Keratinocyte (primary cell): ENCODE results near the gene SKIC8. TPM values are rescaled to one million over a fixed set of nuclear protein-coding genes. Genes with fewer than 3 reads are reported as not detected.

ENCODE experiments used
- DNase-seq: peaks from one replicate; pipeline ENCODE4 v3.0.0-alpha.2; 2011; ENCODE audit warnings: low read depth, missing footprints, low spot score
- FAIRE-seq: peaks from 2 replicates; lab custom pipeline; 2011; peaks lifted over from hg19 to GRCh38; lab: Jason Lieb, UNC
- H2AFZ ChIP-seq: 2 replicates; pipeline ENCODE4 v1.6.0; 2012; ENCODE audit warnings: low read length, control low read depth, inconsistent platforms; ENCODE audit not compliant: control insufficient read depth
- H3K27ac ChIP-seq: 2 replicates; pipeline ENCODE4 v1.5.1; 2011; ENCODE audit warnings: low read length; ENCODE audit not compliant: control insufficient read depth, insufficient read depth
- H3K27me3 ChIP-seq: 3 replicates; pipeline ENCODE4 v1.6.0; 2011; ENCODE audit warnings: low read length; ENCODE audit not compliant: control insufficient read depth, insufficient read depth; ENCODE audit errors: extremely low read depth
- H3K36me3 ChIP-seq, 2 experiments: 2 replicates in 1 of 2; 3 replicates in 1 of 2; pipeline ENCODE4 v1.5.1; 2011; ENCODE audit warnings: low read length in 2 of 2, mild to moderate bottlenecking in 1 of 2; ENCODE audit not compliant: control insufficient read depth in 2 of 2, insufficient read depth in 2 of 2; ENCODE audit errors: extremely low read depth in 1 of 2
- H3K4me1 ChIP-seq: 3 replicates; pipeline ENCODE4 v1.5.1; 2011; ENCODE audit warnings: low read length; ENCODE audit not compliant: control insufficient read depth, insufficient read depth; ENCODE audit errors: extremely low read depth
- H3K4me2 ChIP-seq: 3 replicates; pipeline ENCODE4 v1.6.0; 2011; ENCODE audit warnings: low read depth, low read length; ENCODE audit not compliant: control insufficient read depth, insufficient read depth; ENCODE audit errors: extremely low read depth
- H3K4me3 ChIP-seq, 3 experiments: fragments of 200-600 bp in 1 of 3; sonication (generic) in 1 of 3; 2 replicates in 2 of 3; 3 replicates in 1 of 3; pipeline ENCODE4 v1.5.1; 2011 to 2016; ENCODE audit warnings: low read length in 3 of 3, mild to moderate bottlenecking in 3 of 3, control low read depth in 2 of 3, inconsistent platforms in 1 of 3, low read depth in 1 of 3, mixed read lengths in 1 of 3, mixed run types in 1 of 3, moderate library complexity in 1 of 3; ENCODE audit not compliant: control insufficient read depth in 2 of 3, insufficient read depth in 2 of 3; ENCODE audit errors: extremely low read depth in 1 of 3
- H3K79me2 ChIP-seq: 2 replicates; pipeline ENCODE4 v1.6.0; 2012; ENCODE audit warnings: low read length; ENCODE audit not compliant: control insufficient read depth, insufficient read depth
- H3K9ac ChIP-seq: 3 replicates; pipeline ENCODE4 v1.6.0; 2011; ENCODE audit warnings: low read length; ENCODE audit not compliant: control insufficient read depth, insufficient read depth; ENCODE audit errors: extremely low read depth
- H3K9me1 ChIP-seq: 3 replicates; pipeline ENCODE4 v1.6.0; 2011; ENCODE audit warnings: low read length; ENCODE audit not compliant: control insufficient read depth, insufficient read depth; ENCODE audit errors: extremely low read depth
- H3K9me3 ChIP-seq: 2 replicates; pipeline ENCODE4 v1.5.1; 2012; ENCODE audit warnings: low read depth, low read length; ENCODE audit not compliant: control insufficient read depth
- H4K20me1 ChIP-seq: 3 replicates; pipeline ENCODE4 v1.6.0; 2011; ENCODE audit warnings: low read length; ENCODE audit not compliant: control insufficient read depth, insufficient read depth; ENCODE audit errors: extremely low read depth
- CTCF ChIP-seq, 3 experiments: IDR thresholded peaks in 1 of 3; conservative IDR thresholded peaks in 1 of 3; optimal IDR thresholded peaks in 1 of 3; 2 replicates in 2 of 3; 3 replicates in 1 of 3; pipeline versions ENCODE3 to v1.5.1; 2011; ENCODE audit warnings: low read length in 3 of 3, mild to moderate bottlenecking in 3 of 3, moderate library complexity in 2 of 3, control low read depth in 1 of 3, inconsistent platforms in 1 of 3; ENCODE audit not compliant: insufficient read depth in 2 of 3; ENCODE audit errors: extremely low read depth in 1 of 3
- EZH2 ChIP-seq: IDR thresholded peaks from one replicate; pipeline ENCODE4 v1.6.1; 2012; ENCODE audit warnings: inconsistent platforms, mild to moderate bottlenecking, low read length, moderate library complexity
- dilution Hi-C: fragments of 300-500 bp; cut with MboI; formaldehyde crosslinking; loops from one replicate; pipeline ENCODE4 v1.7.0; 2020; ENCODE audit warnings: low sequenced_read_pairs; ENCODE audit not compliant: extremely low pct_ligation_motif_present
- polyA plus RNA-seq, 5 experiments: library from polyadenylated mRNA; depleted of rRNA in 3 of 5; stranded (reverse) in 3 of 5; stranded (forward) in 1 of 5; unstranded in 1 of 5; fragments of >200 nt; gene quantifications; 1 replicate in 1 of 5; 2 replicates in 3 of 5; 3 replicates in 1 of 5; pipeline versions ENCODE4 v1.2.1 to v1.2.3, GENCODE V29; 2011 to 2012; ENCODE audit warnings: missing spikeins in 2 of 5, low read depth in 1 of 5, low replicate concordance in 1 of 5
- small RNA-seq, 3 experiments: library from RNA; depleted of rRNA; stranded (forward); fragments of <200 nt; gene quantifications; one replicate each; pipeline ENCODE3, GENCODE V24; 2012; ENCODE audit warnings: low read depth in 3 of 3, low replicate concordance in 1 of 3; ENCODE audit not compliant: insufficient read length in 3 of 3

The SKIC8 gene
- polyA plus RNA-seq, 1 donor (not counting 4 experiments of a cell fraction or from before 2014, with no cell fraction given) = 101 TPM

- Histone ChIP-seq H4K20me1 (no peaks in the 10 kb centered on the region), H3K36me3 (no peaks in the 10 kb centered on the region), H3K9me3 (no peaks in the 10 kb centered on the region), H3K4me2 (no peak overlapping the region), H3K9ac (no peak overlapping the region), H3K79me2 (no peaks in the 10 kb centered on the region), H3K4me1 (no peaks in the 10 kb centered on the region), H3K9me1 (no peaks in the 10 kb centered on the region), H3K4me3 (no peak overlapping the region), H3K27me3 (peaks cover 11% of the 10 kb centered on the region), H2AFZ (no peak overlapping the region), H3K27ac (no peak overlapping the region)
- no peak for FAIRE-seq
- TF ChIP-seq EZH2 (no peak), CTCF (optimal IDR thresholded peaks at IDR 0.05 in 1 of 3, IDR thresholded peaks at IDR 0.05 in 1 of 3, conservative IDR thresholded peaks at IDR 0.05 in 1 of 3; ENCODE audit: extremely low read depth in 1 of 3, insufficient read depth in 2 of 3, low read length in 3 of 3) (no peak)
- DNase-seq = no peak
- dilution Hi-C loops = no loop called here
Observed at GRCh38 chr15:78233496-78233895, 65.9 kb downstream of the SKIC8 start.

Small RNA genes within 50 kb of the gene (small RNA-seq; reads per million reads assigned to genes)
- 0 reads per million in 3 experiments for gene AC090607.5

Other genes starting within 250 kb of the SKIC8 start
- 17.7 to 27.0 TPM (median 26.1 TPM) in 3 replicates for gene TBC1D2B, start 221.9 kb downstream of the SKIC8 start, polyA plus RNA-seq
- gene SH2D7, start 207.0 kb downstream of the SKIC8 start, polyA plus RNA-seq = not detected in 3 replicates
- gene CIB2, start 168.2 kb downstream of the SKIC8 start, polyA plus RNA-seq = 4.1 to 6.1 TPM (median 4.9 TPM) in 3 replicates
- gene IDH3A, start 150.2 kb downstream of the SKIC8 start, polyA plus RNA-seq = 59.4 to 118 TPM (median 110 TPM) in 3 replicates
- 0.01 to 0.06 TPM in 2 of 3 replicates, not detected in the other for gene ACSBG1, start 65.0 kb downstream of the SKIC8 start, polyA plus RNA-seq
- gene DNAJA4, start 35.0 kb downstream of the SKIC8 start, polyA plus RNA-seq = 4.1 to 5.7 TPM (median 4.6 TPM) in 3 replicates
- not detected in 3 replicates for gene CRABP1, start 40.7 kb upstream of the SKIC8 start, polyA plus RNA-seq
- 14.9 to 20.5 TPM (median 19.5 TPM) in 3 replicates for gene IREB2, start 138.6 kb upstream of the SKIC8 start, polyA plus RNA-seq
- 1.9 to 3.9 TPM (median 2.2 TPM) in 3 replicates for gene HYKK, start 208.0 kb upstream of the SKIC8 start, polyA plus RNA-seq
- 269 to 432 TPM (median 303 TPM) in 3 replicates for gene PSMA4, start 240.8 kb upstream of the SKIC8 start, polyA plus RNA-seq